Activated T-helper 1 cell treated with Interleukin-2 at 50 U/mL for 16 hours (primary cell): Measurements from ENCODE around the gene BTF3.
"Not testable (repeated sequence)": the region's sequence is repeated elsewhere in the genome, so short reads cannot be mapped to it uniquely, and the experiment has no call there.

Experiments
- DNase-seq: peaks from one replicate; pipeline ENCODE4 v3.0.0-alpha.2; 2020; ENCODE audit warnings: low read depth

The BTF3 gene

GRCh38 chr5:73486119-73486899 is 11.9 kb upstream of the BTF3 start:
- no peak for DNase-seq

DNA sequence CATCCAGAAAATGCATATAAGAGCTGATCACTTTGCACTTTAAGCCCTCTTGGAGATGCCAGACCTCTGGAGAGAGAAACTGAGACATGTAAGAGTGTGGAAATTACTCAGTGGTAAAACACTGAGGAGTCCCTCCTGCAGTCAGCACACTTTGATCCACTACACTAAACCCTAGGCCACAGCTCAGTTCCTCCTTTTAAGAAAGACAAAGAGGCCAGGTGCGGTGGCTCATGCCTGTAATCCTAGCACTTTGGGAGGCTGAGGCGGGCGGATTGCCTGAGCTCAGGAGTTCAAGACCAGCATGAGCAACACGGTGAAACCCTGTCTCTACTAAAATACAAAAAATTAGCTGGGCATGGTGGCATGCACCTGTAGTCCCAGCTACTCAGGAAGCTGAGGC is 11.0 kb upstream of the BTF3 start:
- DNase-seq: not testable (repeated sequence)

- no peak for DNase-seq
Observed at GRCh38 chr5:73487815-73488214, 10.4 kb upstream of the BTF3 start.

DNA sequence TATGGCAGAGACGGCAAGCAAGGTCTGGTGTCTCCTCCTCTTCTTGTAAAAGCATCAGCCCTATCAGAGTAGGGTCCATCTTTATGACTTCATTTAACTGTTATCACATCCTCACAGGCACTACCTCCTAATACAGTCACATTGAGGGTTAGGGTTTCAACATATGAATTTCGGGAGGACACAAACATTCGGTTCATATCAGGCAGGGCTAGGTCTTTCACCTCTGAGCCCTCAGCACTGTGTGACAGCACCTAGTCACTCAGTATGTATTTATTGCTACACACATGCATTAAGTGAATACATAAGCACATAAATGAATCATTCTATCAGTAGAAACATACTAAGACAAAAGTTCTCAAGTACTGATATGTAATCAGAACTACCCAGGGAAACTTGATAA is 9.4 kb upstream of the BTF3 start:
- no peak for DNase-seq

- no peak for DNase-seq
Observed at GRCh38 chr5:73490088-73490487, 8.2 kb upstream of the BTF3 start.

DNA sequence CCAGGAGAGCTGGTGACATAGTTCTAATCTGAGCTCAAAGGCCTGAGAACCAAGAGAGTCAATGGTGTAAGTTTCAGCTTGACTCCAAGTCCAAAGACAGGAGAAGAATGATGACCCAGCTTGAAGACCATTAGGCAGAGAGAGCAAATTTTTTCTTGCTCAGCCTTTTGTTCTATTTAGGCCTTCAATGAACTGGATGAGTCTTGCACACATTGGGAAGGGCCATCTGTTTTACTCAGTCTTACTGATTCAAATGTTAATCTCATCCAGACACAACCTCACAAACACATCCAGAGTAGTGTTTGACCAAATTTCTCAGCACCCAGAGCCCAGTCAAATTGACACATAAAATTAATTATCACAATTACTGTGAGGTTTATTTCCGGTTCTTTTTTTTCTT is 7.1 kb upstream of the BTF3 start:
- no peak for DNase-seq

- DNase-seq: no peak
Observed at GRCh38 chr5:73493421-73493820, 4.8 kb upstream of the BTF3 start.

DNA sequence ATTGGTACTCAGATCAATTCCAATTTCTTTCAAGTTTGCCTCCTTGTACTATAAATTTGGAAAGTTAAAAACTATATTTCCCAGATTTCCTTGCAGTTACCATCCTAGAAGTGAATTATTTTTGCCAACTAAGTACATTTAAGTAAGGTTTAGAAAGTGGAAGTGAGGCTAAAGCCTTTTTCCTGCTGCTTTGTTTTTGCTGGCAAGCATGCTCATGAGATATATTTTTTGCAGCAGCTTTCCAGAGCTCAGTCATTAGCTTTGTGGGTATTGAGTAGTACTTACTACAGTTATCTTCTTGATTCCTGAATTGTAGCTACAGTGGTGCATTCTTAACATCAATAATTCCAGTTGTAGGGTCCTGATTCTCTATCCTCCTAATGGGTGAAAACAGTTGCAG is 3.5 kb upstream of the BTF3 start:
- DNase-seq: no peak

DNA sequence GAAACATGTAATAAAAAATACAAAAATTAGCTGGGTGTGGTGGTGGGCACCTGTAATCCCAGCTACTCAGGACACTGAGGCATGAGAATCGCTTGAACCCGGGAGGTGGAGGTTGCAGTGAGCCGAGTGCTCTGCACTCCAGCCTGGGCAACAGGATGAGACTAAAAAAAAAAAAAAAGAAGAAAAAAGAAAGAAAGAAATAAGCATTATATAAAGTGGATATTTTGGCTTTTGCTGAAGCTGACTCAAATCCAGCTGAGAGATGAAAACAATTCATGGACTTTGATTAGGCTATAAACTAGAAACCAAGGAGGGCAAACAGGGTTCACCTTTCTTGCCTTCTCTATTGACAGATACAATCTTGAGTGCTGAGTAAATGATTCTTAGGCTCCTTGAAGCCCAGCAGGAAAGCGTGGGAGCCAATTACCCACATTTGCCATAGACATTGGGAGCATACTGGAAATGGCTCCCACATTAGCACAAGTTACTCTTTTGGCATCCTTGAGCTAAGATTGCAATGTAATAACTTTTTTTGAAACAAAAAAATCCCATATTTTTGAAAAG is 2.4 kb upstream of the BTF3 start:
- no peak for DNase-seq

DNA sequence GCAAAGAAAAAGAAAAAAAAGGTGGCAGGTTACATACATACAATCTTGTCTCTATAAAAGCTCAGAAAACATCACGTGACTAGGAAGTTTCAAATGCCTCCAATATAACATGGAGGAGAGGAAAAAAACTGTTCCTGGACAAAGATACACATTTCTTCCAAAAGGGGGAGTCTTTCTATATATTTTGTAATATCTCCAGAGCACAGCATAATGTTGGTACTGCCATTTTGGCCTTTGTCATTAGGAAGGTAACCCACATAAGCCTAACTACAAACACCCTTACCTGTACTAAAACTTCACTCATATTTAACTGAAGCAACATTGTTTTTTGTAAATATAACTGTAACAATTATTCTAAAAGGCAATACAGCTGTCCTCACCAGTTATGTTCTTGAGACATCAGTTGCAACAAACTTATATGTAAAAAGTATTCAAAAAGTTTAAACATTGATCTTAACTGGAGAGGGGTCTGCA is 1.2 kb upstream of the BTF3 start:
- no peak for DNase-seq

- no peak for DNase-seq
Observed at GRCh38 chr5:73497497-73498056, 665 bp upstream of the BTF3 start.

GRCh38 chr5:73499187-73499586 is 945 bp downstream of the BTF3 start:
- no peak for DNase-seq

GRCh38 chr5:73499756-73500155 is 1.5 kb downstream of the BTF3 start:
- DNase-seq: no peak

DNA sequence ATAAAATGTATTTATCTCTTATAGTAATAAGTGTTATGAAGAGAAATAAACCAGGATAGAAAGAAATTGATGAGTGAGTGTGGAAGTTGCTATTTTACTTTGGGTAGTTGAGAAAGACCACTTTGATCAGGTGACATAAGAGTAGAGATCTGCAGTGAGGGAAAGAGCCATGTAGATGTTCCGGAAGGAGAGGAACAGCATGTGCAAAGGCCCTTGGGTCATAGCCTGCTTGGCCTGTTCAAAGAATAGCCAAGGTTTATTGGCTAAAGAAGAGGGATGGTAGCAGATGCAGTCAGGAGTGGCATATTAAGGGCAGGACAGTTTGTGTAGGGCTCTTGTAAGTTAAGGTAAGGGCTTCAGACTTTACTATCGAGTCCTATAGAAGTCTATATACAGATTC is 3.2 kb downstream of the BTF3 start:
- no peak for DNase-seq

- DNase-seq: no peak
Observed at GRCh38 chr5:73506459-73506955, 8.3 kb downstream of the BTF3 start.

GRCh38 chr5:73507062-73507461 is 8.8 kb downstream of the BTF3 start:
- no peak for DNase-seq

- DNase-seq: not testable (repeated sequence)
Observed at GRCh38 chr5:73508521-73508920, 10.3 kb downstream of the BTF3 start.

DNA sequence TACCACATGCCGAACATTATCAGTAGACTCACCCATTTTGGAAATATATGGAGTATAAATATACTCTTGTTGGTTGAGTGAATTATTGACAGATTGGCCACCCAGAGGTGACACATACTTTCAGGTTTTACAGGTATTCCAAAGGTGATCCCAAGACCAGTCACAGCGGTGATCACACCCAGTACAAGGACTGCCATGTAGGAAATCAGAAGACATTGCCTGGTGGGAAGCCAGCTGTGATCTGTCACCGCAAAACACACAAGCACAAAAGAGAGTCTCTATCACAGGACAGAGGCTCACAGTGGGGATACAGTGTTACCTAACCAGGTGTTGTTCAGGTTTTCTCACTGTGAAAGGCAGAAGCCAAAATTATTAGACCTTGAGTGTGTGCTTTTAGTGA is 15.8 kb downstream of the BTF3 start:
- no peak for DNase-seq

DNA sequence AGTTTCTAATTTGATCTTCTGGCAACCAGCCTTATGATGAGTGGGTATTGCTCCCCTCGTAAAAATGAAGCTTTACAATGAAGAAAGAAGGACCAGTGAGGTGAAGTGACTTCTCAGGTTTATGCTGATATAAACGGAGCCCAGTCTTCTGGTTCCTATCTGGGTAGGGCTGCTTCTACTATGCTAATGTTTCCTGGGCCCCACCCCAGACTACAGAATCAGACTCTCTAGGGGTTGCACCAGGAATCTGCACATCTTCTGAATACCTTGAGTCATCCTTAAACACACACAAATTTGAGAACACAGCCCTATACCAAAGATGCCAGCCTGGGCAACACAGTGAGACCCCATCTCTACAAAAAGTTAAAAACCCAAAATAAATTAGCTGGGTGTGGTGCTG is 16.2 kb downstream of the BTF3 start:
- DNase-seq: no peak

DNA sequence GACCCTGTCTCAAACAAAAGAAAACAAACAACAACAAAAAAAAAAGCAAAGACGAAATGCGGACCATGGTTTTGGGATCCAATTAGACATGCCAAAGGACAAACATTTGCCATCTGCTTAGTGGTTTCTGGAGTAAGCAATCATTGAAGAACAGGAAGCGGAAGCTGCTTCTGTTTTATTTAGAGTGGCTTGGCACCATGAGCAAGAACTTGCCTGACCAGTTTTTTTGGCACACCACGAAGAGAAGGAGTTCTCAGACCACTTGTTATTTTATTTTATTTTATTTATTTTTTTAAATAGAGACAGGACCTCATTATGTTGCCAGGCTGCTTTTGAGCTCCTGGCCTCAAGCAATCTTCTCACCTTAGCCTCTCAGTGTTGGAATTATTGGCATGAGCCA is 17.0 kb downstream of the BTF3 start:
- no peak for DNase-seq

- DNase-seq: peak; percentile 39
Observed at GRCh38 chr5:73519531-73520283, 21.5 kb downstream of the BTF3 start.

- no peak for DNase-seq
Observed at GRCh38 chr5:73522989-73523388, 24.7 kb downstream of the BTF3 start.

GRCh38 chr5:73523861-73524260 is 25.6 kb downstream of the BTF3 start:
- DNase-seq: no peak
